Left lobe of liver (tissue), 2 donors: ENCODE data around the gene FSTL4. TPM values are rescaled to one million over a fixed set of nuclear protein-coding genes. Genes with fewer than 3 reads are reported as not detected.

Experiments
- ATAC-seq: fragments of 200-7000 bp; cut with Tn5 transposase; one replicate; pipeline ENCODE4 v1.9.1; 2020; ENCODE audit warnings: mild to moderate bottlenecking, moderate library complexity
- DNase-seq: peaks from one replicate; pipeline ENCODE4 v3.0.0-alpha.2; 2020; ENCODE audit warnings: low spot score
- total RNA-seq: library from RNA; stranded (reverse); gene quantifications from one replicate; pipeline ENCODE4 v1.2.1, GENCODE V29; 2021
- donor health status: DM: no; HTN: no; CAD: no; lungs with moderate emphysema.
- donor health status: DM: no; HTN: yes; CAD: no.

Gene FSTL4
- total RNA-seq, 1 donor from 2014 or later = not detected

DNA sequence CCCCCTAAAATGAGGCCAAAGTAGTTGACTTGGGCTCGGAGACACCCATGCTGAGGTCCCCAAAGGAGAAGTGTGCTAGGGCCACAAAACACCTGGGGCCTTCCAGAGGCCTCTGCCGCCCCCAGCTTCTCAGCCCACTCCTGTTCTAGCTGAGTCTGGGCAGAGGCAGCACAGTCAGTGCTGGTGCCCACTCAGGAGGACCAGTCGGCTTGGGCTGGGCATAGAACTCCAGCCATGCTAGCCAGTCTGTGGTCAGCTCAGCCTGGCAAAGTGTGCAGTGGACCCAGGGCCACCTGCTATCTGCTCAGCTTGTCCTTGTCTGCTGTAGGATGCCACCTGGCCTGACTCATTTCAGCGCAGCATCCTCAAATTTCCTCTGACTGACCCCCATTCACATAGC lies 254.6 kb downstream of the FSTL4 start:
- ATAC-seq (no peak), DNase-seq (no peak)

DNA sequence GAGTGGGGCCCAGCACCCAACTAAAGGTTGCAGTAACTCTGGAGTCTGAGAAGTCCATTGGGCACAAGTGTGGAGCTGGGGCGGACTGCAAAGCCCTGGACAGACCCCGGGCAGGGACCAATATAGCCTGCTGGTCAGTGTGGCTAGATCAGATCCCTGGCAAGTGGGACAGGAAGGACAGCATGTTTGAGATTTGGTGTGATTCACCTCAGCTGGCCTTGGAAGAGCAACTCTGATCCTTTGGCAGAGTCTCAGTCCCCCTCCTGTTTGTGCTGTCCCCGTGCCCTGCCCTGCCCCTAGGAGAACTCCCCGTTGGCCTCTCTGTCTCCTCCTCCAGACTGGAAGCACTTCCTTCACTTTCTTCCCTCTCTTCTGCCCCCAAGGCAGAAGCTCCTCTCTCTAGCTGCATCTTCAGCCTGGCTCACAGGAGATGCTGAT lies 255.3 kb downstream of the FSTL4 start:
- DNase-seq (no peak), ATAC-seq (no peak)

DNA sequence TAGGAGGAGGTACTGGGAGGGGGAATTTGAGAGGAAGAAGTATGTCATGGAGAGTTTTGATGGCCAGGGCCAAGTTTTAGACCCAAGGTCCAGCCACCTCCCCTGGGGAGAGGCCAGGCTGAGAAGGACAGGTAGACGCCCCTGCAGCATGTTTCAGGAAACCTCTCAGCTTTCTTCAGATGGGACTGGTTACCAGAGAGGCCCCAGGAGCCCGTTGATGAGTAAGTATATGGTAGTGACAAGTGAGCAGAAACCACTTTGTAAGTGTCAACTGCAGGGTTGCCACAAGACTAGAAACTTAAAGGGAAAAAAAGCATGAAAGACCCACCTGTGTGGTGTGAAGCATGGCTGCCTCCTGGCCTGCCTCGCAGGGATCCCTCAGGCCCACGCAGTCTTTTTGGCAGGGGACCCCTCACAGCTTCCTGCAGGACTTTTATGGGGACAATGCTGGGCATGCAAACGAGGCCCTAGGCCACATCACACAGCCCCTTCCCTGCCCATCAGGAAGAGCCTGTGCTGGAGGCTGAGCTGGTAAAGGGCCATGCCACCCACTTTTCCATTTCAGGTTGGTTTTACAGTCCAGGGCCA lies 255.9 kb downstream of the FSTL4 start:
- ATAC-seq (no peak), DNase-seq (no peak)

DNA sequence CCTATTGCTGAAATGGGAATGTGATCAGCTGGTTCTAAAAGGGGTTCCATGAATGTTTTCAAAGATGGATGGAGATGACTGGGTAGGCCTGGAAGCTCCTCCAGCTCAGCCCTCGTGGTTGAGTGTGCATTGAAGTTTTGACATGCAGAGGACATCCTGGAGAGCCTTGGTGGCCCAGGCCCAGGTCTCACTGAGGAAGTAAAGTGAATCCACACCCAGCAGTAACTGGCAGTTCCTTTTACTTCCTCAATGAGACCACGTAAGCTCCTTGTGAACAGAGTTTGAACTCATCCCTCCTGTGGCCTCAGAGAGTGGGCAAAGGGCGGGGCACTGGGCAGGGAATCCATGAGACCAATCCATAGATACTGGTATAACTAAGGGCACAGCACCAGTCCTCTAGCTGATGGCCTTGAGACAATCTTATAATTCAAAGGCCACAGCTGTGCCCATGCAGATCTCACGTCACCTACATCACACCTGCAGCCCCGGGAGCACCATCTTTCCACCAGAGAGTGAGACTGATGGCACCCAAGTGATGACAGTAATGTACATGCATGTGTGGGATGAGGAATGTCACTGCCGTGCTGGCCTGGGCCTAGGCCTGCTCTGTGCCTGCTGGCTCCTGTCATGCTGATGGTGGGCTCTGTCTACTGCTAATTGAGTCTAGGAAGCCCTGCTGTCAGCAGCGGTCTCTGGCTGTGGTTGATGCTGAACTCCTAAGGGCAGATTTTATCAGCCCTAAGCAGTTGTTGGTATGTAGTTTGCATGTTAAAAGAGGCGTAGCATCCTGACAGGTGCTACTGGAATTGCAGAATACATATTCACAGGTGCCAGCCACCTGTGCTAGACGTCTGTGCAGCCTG lies 257.8 kb downstream of the FSTL4 start:
- ATAC-seq (no peak), DNase-seq (peak; percentile 23)

GRCh38 chr5:133353741-133354140 lies 258.6 kb downstream of the FSTL4 start:
- ATAC-seq (peak; percentile 28), DNase-seq (peak; percentile 37)

DNA sequence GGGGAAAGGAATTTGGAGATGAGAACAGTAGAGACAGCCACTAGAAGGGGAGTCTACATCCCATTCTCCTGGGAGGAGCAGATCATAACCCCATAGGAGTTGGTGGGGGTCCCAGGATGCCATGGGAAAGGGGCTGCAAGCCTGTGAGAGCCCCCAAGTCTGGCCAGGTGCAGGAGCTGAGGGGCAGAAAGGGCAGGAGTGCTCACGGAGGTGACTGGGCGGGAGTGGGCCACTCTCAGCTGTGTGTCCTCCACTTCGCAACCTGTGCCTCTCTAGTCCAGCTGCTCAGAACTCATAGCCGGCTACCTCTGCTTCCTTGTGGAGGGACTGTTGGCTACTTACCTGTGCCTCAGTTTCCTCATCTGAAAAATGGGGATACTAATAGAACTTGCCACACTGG lies 263.9 kb downstream of the FSTL4 start:
- ATAC-seq = no peak

GRCh38 chr5:133347039-133347438 lies 265.3 kb downstream of the FSTL4 start:
- DNase-seq (no peak), ATAC-seq (peak; percentile 94)

More for the DNA sequence above, 263.9 kb downstream of the FSTL4 start:
- DNase-seq = no peak

DNA sequence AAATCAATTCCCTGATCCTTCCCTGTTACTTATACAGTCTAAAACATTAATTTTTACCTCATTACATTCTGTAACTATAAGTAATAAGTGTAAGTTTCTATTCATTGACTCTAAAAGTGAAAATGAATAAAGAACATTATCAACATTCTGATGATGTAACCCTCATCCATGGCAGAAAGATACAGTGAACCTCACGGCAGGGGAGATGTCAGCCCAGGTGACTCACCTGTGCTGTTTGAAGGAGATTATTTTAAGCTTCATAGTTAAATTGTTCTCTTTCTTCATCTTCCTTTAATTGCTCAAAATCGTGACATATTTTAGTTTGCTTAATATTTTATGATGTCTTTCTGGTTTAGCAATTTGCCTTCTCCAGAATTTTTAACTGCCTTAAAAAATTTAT lies 268.1 kb downstream of the FSTL4 start:
- DNase-seq = no peak
- ATAC-seq = no peak

DNA sequence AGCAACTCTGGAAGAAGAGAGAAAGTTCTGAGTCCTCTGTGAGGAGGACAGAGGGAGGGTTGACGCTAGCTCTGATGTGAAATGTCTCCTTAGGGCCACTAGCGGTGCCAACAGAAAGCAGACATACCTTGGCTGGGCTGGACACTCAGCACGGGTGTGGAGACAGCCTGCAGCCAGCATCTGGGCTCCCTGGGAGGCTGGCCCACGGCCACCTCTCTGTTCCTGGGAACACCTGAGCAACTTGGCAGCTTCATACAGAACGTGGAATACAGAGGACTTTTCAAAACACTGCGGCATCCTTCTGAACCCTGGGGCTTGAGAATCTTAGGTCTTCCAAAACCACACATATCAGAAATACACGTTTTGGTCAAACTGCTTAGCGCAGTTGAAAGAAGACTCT lies 269.1 kb downstream of the FSTL4 start:
- DNase-seq = no peak
- ATAC-seq = no peak

DNA sequence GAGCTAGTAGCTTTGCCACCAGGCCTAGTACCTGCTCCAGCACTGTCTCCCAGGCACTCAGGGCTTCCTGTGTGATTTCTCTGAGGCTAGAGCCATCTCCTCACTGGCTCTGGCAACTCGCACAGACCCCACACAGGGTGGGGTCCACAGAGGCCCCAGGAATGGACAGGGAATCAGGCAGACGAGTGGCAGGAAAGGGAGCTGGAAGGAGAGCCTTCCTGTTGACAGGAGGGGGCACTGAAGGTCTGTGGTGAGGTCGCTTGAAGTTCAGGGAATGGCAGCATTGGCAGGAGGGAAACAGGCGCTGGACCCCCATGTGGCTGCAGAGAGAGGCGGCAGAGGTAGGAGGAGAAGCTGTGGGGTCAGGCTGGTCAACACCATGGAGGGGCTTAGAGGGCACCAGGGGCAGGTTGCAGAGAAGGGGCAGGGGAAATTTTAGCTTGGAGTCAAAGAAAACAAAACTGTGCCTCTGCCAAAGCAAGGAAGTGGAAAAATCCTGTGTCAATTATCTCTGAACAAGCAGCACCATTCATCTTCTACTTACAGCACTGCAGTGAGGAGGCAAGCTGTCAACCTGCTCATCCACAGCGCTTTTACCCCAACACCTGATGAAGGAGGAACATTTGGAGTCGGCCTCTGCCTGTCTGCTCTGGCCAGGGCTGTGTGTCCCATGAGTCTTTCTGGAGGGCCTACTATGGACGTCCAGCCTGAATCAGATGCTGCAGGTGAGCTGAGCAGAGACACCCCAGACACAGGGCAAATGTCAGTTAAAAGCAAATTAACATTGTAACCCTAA lies 270.2 kb downstream of the FSTL4 start:
- ATAC-seq (no peak), DNase-seq (no peak)

DNA sequence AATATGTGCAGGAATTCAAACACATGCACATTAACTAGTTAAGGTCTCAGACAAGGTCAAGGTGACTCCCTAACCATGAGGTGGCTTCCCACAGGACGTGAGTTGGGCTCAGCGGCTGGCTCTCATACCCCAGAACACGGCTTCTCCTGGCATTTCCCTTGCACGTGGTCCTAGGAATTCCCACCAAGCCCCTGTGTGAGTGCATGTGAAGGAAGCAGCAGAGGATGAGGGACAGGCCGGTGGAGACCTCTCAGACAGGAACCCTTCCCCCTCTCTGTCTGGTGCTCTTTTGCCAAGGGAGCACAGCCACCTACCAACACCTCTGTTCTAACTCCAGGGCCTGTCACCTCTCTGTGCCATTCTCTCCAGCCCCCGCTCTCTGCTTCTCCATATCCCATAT lies 271.0 kb downstream of the FSTL4 start:
- DNase-seq (no peak), ATAC-seq (no peak)

GRCh38 chr5:133340822-133341221 lies 271.5 kb downstream of the FSTL4 start:
- DNase-seq (no peak), ATAC-seq (no peak)

GRCh38 chr5:133340002-133340755 lies 272.2 kb downstream of the FSTL4 start:
- DNase-seq (no peak), ATAC-seq (no peak)

DNA sequence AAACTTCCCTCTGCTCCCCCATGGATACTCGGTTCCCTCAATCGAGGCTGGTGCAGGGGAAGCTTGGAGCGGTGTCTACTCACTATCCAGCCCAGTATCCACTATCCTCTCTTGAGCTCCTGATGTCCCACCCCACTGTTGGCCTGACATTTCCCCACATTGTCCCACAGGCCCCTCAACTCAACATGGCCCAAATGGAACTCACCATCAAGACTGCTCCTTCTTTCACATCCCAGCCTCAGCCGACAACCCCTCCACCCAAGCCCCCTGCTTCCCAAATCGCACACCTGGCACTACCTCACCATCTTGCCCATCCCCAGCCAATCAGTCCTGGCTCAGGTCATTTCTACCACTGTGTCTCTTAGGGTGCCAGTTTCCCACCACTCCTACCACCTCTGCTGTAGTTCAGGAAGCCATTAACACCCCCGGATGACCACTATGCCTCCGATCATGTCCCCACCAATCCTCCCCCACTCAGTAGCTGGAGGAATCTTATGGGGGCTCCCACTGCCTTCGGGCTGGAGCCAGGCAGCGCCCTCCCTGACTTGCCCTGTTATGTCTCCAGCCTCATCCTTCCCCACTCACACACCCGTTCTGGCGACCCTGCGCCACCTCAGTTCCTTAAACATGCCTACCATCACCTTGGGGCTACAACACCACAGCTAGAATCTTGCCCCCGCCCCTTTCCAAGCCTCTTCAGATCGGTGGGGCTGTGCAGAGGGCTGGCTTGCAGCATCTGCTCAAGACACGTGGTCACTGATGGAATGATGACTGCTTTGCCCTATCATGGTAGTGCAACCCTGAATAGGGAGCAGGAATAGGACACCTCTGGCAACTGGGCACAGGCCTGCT lies 273.6 kb downstream of the FSTL4 start:
- ATAC-seq = no peak
- DNase-seq = no peak

GRCh38 chr5:133337795-133338445 lies 274.4 kb downstream of the FSTL4 start:
- DNase-seq (no peak), ATAC-seq (no peak)

DNA sequence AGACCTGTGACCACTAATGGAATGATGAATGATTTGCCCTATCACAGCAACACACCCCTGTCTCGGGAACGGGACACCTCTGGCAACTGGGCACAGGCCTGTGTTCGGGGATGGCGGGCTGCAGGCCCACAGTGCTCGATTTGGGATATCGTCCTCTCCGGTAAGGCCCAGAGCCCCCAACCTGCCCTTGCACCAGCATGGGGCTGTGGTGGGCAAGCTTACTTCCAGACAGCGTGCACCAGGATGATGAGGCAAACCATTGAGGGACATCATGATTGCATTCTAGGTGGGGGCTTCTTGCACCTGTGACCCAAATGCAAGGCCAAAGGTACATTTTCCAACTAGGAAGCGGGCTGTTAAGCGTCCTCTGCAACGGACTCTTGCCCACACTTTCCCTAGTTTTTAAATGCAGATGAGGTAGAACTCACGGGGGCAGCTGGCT lies 275.4 kb downstream of the FSTL4 start:
- ATAC-seq (no peak), DNase-seq (no peak)

DNA sequence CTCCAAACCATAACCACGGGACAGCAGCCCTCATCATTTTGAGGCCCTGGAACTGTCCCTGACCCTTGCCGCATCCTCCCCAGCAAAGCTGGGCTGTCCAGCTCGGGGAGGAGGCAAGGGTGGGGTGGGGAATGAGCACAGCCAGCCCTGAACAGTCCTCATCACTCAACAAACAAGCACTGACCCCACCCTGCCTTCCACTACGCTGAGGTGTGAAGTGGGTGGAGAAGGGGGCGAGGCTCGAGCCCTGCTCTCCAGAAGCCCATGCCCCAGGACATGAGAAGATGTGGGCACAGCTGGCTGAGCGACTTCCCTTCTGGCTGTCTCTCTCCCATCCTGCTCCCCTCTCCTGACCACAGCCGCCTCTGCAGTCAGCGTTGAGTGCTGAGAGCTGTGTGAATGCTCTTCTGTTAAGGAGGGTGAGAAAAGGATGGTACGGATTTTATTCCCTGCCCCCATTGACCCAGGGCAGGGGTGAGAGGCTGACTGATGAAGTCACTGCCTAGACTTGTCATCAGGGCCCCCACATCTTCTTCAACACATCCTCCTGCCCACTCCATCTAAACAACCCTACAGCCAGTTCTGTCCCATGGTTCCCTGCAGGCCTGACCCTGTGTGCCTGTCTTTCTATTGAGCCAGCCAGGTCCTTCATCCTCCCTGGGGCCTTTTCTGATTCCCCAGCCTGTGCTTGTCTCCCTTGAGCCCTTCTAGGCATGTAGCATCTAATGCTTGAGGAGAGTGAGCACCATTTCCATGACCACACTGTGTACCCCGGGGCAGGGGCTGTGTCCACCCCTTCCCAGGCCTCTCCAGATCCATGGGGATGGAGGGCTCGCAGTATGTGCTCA lies 276.0 kb downstream of the FSTL4 start:
- no peak for DNase-seq

More for the DNA sequence above, 276.0 kb downstream of the FSTL4 start:
- no peak for ATAC-seq
